ENCODE data around the gene TMEM156. TPM values are rescaled to one million over a fixed set of nuclear protein-coding genes. Genes with fewer than 3 reads are reported as not detected.

TMEM156 gene, protein sequence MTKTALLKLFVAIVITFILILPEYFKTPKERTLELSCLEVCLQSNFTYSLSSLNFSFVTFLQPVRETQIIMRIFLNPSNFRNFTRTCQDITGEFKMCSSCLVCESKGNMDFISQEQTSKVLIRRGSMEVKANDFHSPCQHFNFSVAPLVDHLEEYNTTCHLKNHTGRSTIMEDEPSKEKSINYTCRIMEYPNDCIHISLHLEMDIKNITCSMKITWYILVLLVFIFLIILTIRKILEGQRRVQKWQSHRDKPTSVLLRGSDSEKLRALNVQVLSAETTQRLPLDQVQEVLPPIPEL
- total RNA-seq: 10 to 100 TPM; 25.6 to 30.2 TPM
- 22.4 to 22.6 reads per million in 2 donors for total RNA-seq

- DNase-seq (no peak), ATAC-seq (peak; percentile 85)
- Mint-ChIP-seq H3K36me3 (ENCODE audit: low read depth) (no peaks in the 10 kb centered on the region), H3K27ac (peak within 1 kb of the TSS; percentile 93), H3K4me3 (peak within 1 kb of the TSS; percentile 90), H3K4me1 (peaks cover 26% of the 10 kb centered on the region), H3K27me3 (no peaks in the 10 kb centered on the region)
- H3K9me3 ChIP-seq (ENCODE audit: control insufficient read depth, low read length, poor library complexity, severe bottlenecking): no peaks in the 10 kb centered on the region
These were observed at the start of gene TMEM156 for GRCh38 chr4:39032218-39033085. Gene TMEM156 (minus strand): TSS chr4:39032409. CDS start chr4:39032313, 96 bp downstream.

DNA sequence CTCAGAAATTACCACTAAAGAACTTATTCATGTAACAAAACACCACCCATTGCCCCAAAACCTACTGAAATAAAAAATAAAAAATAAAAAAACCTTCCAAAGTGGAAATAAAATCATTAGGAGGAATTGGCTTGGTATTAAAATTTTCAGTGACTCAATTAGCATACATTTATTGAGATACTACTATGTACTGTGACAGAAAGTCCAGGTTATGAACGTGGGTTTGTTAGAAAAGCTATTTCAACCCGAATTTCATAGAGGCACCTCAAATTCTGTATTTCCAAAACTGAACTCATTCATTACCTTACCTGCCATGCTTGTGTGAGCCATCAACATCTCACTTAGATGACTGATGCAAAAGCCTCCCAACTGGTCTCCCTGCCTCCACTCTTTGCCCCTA, 46.6 kb upstream of the TMEM156 start:
- DNase-seq (no peak), ATAC-seq (no peak)
- Mint-ChIP-seq H3K4me3 (no peak overlapping the region), H3K4me1 (peaks cover 5% of the 10 kb centered on the region), H3K27ac (no peak overlapping the region), H3K36me3 (ENCODE audit: low read depth) (peaks cover 14% of the 10 kb centered on the region), H3K27me3 (no peaks in the 10 kb centered on the region)
- no peaks in the 10 kb centered on the region for H3K9me3 ChIP-seq (ENCODE audit: control insufficient read depth, low read length, poor library complexity, severe bottlenecking)

- Mint-ChIP-seq H3K27me3 (no peaks in the 10 kb centered on the region), H3K36me3 (ENCODE audit: low read depth) (peaks cover 5% of the 10 kb centered on the region), H3K27ac (no peak overlapping the region), H3K4me1 (peaks cover 13% of the 10 kb centered on the region), H3K4me3 (no peak overlapping the region)
- no peak for DNase-seq
- no peaks in the 10 kb centered on the region for H3K9me3 ChIP-seq (ENCODE audit: control insufficient read depth, low read length, poor library complexity, severe bottlenecking)
- no peak for ATAC-seq
These were observed 36.7 kb upstream of the TMEM156 start for GRCh38 chr4:39068907-39069306.

DNA sequence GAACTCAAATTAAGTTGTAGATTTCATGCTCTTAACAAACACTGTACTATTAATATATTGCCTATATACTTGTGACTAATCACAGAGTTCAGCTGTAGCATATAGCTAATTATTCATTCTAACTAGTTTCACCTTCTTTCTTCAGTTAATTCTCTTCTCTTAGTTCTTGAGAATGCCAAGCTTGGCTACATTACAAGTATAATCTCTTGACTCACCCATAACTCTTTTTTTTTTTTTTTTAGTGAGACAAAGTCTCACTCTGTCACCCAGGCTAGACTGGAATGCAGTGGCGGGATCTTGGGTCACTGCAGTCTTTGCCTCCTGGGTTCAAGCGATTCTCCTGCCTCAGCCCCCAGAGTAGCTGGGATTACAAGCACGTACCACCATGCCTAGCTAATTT, 35.2 kb upstream of the TMEM156 start:
- Mint-ChIP-seq H3K4me1 (peaks cover 20% of the 10 kb centered on the region), H3K4me3 (no peak overlapping the region), H3K27ac (peak overlapping the region; percentile 16), H3K36me3 (ENCODE audit: low read depth) (peaks cover 5% of the 10 kb centered on the region), H3K27me3 (no peaks in the 10 kb centered on the region)
- H3K9me3 ChIP-seq (ENCODE audit: control insufficient read depth, low read length, poor library complexity, severe bottlenecking): no peaks in the 10 kb centered on the region
- DNase-seq: no peak
- no peak for ATAC-seq

- peaks cover 5% of the 10 kb centered on the region for H3K36me3 Mint-ChIP-seq (ENCODE audit: low read depth)
- H3K4me1 Mint-ChIP-seq: peaks cover 23% of the 10 kb centered on the region
- no peaks in the 10 kb centered on the region for H3K9me3 ChIP-seq (ENCODE audit: control insufficient read depth, low read length, poor library complexity, severe bottlenecking)
- no peaks in the 10 kb centered on the region for H3K27me3 Mint-ChIP-seq
- H3K27ac Mint-ChIP-seq: no peak overlapping the region
- ATAC-seq: no peak
- H3K4me3 Mint-ChIP-seq: no peak overlapping the region
- DNase-seq: no peak
These were observed 34.8 kb upstream of the TMEM156 start for GRCh38 chr4:39067031-39067430.

DNA sequence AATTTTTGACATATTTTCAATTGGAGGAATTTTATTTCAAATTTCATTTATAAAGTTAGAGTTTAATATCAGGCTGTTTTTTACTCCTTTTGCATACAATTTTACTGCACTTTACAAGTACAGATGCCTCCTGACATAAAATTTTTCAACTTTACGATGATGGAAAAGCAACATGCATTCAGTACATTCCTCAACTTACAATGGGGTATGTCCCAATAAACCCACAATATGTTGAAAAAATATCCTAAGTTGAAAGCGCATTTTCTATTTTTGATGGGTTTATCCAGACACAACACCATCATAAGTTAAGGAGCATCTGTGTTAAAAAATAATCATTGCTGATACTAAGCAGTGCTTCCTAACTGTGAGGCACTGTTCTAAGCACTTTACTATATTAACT, 34.2 kb upstream of the TMEM156 start:
- Mint-ChIP-seq H3K4me3 (no peak overlapping the region), H3K4me1 (peaks cover 24% of the 10 kb centered on the region), H3K27ac (no peak overlapping the region), H3K36me3 (ENCODE audit: low read depth) (peaks cover 5% of the 10 kb centered on the region), H3K27me3 (no peaks in the 10 kb centered on the region)
- DNase-seq (no peak), ATAC-seq (no peak)
- H3K9me3 ChIP-seq (ENCODE audit: control insufficient read depth, low read length, poor library complexity, severe bottlenecking): no peaks in the 10 kb centered on the region

GRCh38 chr4:39063430-39063829, 31.2 kb upstream of the TMEM156 start:
- H3K27ac Mint-ChIP-seq: no peak overlapping the region
- no peaks in the 10 kb centered on the region for H3K9me3 ChIP-seq (ENCODE audit: control insufficient read depth, low read length, poor library complexity, severe bottlenecking)
- H3K27me3 Mint-ChIP-seq: no peaks in the 10 kb centered on the region
- ATAC-seq (no peak), DNase-seq (no peak)
- H3K36me3 Mint-ChIP-seq (ENCODE audit: low read depth): peaks cover 5% of the 10 kb centered on the region
- no peak overlapping the region for H3K4me3 Mint-ChIP-seq
- H3K4me1 Mint-ChIP-seq: peaks cover 27% of the 10 kb centered on the region

GRCh38 chr4:39062770-39063097, 30.5 kb upstream of the TMEM156 start:
- no peak for ATAC-seq
- no peaks in the 10 kb centered on the region for H3K36me3 Mint-ChIP-seq (ENCODE audit: low read depth)
- H3K27me3 Mint-ChIP-seq: no peaks in the 10 kb centered on the region
- H3K4me3 Mint-ChIP-seq: no peak overlapping the region
- no peaks in the 10 kb centered on the region for H3K9me3 ChIP-seq (ENCODE audit: control insufficient read depth, low read length, poor library complexity, severe bottlenecking)
- no peak overlapping the region for H3K27ac Mint-ChIP-seq
- no peak for DNase-seq
- peaks cover 24% of the 10 kb centered on the region for H3K4me1 Mint-ChIP-seq

GRCh38 chr4:39062094-39062769, 30.0 kb upstream of the TMEM156 start, which contains the start of gene KLHL5:
Gene KLHL5 (plus strand): TSS chr4:39062232. CDS start chr4:39062653, 421 bp downstream.
- H3K9me3 ChIP-seq (ENCODE audit: control insufficient read depth, low read length, poor library complexity, severe bottlenecking): no peaks in the 10 kb centered on the region
- ATAC-seq: no peak
- Mint-ChIP-seq H3K36me3 (ENCODE audit: low read depth) (no peaks in the 10 kb centered on the region), H3K4me1 (peaks cover 23% of the 10 kb centered on the region), H3K27ac (no peak within 1 kb of the TSS), H3K27me3 (no peaks in the 10 kb centered on the region), H3K4me3 (no peak within 1 kb of the TSS)
- no peak for DNase-seq

DNA sequence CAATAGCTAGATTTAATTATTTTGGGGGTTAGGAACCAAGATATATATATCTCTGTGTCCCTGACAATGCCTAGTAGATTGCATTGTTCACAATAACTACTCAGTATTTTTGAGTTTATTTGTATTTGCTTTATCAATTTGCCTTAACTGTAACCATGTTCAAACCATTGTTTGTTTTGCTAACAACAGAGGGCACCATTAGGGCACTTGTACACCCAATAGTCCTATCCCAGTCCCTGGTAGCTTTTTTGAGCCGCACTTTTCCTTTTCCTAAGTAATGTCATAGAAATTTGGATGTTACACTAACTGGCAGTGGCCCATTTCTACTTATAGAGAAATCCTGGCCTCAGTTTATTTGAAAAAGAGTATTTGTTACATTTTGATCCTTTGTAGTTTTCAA, 29.2 kb upstream of the TMEM156 start:
- H3K4me1 Mint-ChIP-seq: peaks cover 24% of the 10 kb centered on the region
- H3K27me3 Mint-ChIP-seq: no peaks in the 10 kb centered on the region
- no peak for ATAC-seq
- DNase-seq: no peak
- peaks cover 2% of the 10 kb centered on the region for H3K36me3 Mint-ChIP-seq (ENCODE audit: low read depth)
- no peak overlapping the region for H3K27ac Mint-ChIP-seq
- no peaks in the 10 kb centered on the region for H3K9me3 ChIP-seq (ENCODE audit: control insufficient read depth, low read length, poor library complexity, severe bottlenecking)
- H3K4me3 Mint-ChIP-seq: no peak overlapping the region

DNA sequence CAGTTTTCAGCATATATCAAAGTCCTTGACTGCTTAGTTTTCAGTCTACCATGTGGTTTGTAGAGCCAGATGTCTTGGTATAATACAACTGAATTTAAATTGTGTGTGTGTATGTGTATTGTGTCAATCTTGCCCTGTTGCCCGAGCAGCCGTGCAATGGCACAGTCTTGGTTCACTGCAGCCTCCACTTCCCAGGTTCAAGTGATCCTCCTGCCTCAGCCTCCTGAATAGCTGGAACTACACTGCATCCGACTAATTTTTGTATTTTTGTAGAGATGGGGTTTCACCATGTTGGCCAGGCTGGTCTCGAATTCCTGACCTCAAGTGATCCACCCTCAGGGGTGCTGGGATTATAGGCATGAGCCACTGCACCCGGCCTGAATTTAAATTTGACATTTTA, 23.8 kb upstream of the TMEM156 start:
- Mint-ChIP-seq H3K4me3 (no peak overlapping the region), H3K27me3 (no peaks in the 10 kb centered on the region), H3K27ac (no peak overlapping the region), H3K4me1 (peaks cover 39% of the 10 kb centered on the region), H3K36me3 (ENCODE audit: low read depth) (peaks cover 2% of the 10 kb centered on the region)
- DNase-seq (no peak), ATAC-seq (no peak)
- no peaks in the 10 kb centered on the region for H3K9me3 ChIP-seq (ENCODE audit: control insufficient read depth, low read length, poor library complexity, severe bottlenecking)

DNA sequence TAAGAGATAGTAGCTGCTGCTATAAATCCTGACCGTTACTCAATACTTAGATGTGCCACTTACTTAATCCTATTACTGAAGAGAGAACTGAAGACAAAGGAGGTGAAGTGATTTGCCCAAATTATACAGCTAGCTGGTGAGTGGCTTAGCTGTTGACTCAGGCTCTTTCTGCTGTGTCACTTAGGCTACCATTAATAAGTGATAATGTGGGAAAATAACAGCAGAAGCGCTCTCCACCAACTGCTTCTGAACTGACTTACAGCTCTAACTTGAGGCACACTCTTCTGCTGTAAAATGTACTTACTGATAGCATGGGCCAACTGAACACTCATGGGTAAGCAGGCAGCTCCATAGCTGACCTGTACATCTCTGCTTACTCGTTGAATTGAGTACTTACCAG, 22.3 kb upstream of the TMEM156 start:
- peak; percentile 14 for ATAC-seq
- Mint-ChIP-seq H3K27me3 (no peaks in the 10 kb centered on the region), H3K36me3 (ENCODE audit: low read depth) (peaks cover 2% of the 10 kb centered on the region), H3K4me1 (peaks cover 35% of the 10 kb centered on the region), H3K4me3 (no peak overlapping the region), H3K27ac (no peak overlapping the region)
- H3K9me3 ChIP-seq (ENCODE audit: control insufficient read depth, low read length, poor library complexity, severe bottlenecking): no peaks in the 10 kb centered on the region
- no peak for DNase-seq

DNA sequence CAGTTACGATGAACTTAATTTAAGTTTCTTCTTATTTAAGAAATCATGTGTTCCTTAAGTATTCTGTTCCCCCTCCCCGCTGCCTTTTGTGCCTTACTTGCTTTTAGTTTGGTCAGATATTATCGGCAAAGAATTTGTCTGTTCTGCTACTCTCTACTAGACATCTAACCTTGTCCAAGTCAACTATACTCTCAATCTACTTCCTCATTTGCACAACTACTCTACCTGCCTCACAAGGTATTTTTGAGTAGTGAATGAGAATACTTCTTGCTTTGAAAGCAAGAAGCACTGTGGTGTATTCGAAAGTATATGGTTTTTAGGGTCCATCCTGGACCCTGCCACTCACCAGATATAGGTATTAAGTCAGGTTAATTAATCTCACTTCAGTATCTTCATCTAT, 21.8 kb upstream of the TMEM156 start:
- Mint-ChIP-seq H3K27ac (peak overlapping the region; percentile 9), H3K4me1 (peaks cover 35% of the 10 kb centered on the region), H3K36me3 (ENCODE audit: low read depth) (peaks cover 2% of the 10 kb centered on the region), H3K4me3 (no peak overlapping the region), H3K27me3 (no peaks in the 10 kb centered on the region)
- no peak for DNase-seq
- no peak for ATAC-seq
- no peaks in the 10 kb centered on the region for H3K9me3 ChIP-seq (ENCODE audit: control insufficient read depth, low read length, poor library complexity, severe bottlenecking)

All from T-helper 17 cell (primary cell).